Activated CD4-positive, alpha-beta memory T cell treated with anti-CD3 and anti-CD28 coated beads, Interleukin-2, amount 10 ng/mL, durations not matched to agents 7 days and 5 days (primary cell): ENCODE results near the gene LEMD3. TPM values are rescaled to one million over a fixed set of nuclear protein-coding genes. Genes with fewer than 3 reads are reported as not detected.

Experiments used
- CTCF ChIA-PET: fragments of 350-600 bp; sonication (Branson Sonifier 250); formaldehyde crosslinking; loops from one replicate; lab custom pipeline; 2021; ENCODE audit warnings: antibody characterized with exemption, inconsistent platforms; lab: Charles Lee
- POLR2A ChIA-PET: fragments of 350-600 bp; sonication (Branson Sonifier 250); formaldehyde crosslinking; loops from one replicate; lab custom pipeline; 2021; ENCODE audit warnings: antibody characterized with exemption; lab: Charles Lee
- DNase-seq: peaks from one replicate; pipeline ENCODE4 v3.0.0-alpha.2; 2020
- H3K27ac Mint-ChIP-seq: one replicate; pipeline ENCODE4 v1.8.0; 2021; ENCODE audit warnings: mild to moderate bottlenecking, mixed read lengths
- H3K27me3 Mint-ChIP-seq: one replicate; pipeline ENCODE4 v1.8.0; 2021; ENCODE audit warnings: mixed read lengths
- H3K36me3 Mint-ChIP-seq: one replicate; pipeline ENCODE4 v1.8.0; 2021; ENCODE audit warnings: low read depth, mixed read lengths
- H3K4me1 Mint-ChIP-seq: one replicate; pipeline ENCODE4 v1.8.0; 2021; ENCODE audit warnings: mixed read lengths
- H3K4me3 Mint-ChIP-seq: one replicate; pipeline ENCODE4 v1.8.0; 2021; ENCODE audit warnings: mild to moderate bottlenecking, mixed read lengths
- H3K9me3 Mint-ChIP-seq: one replicate; pipeline ENCODE4 v1.8.0; 2021; ENCODE audit warnings: mixed read lengths
- total RNA-seq, 2 experiments: library from RNA; stranded (reverse); gene quantifications; one replicate each; pipeline ENCODE4 v1.2.3, GENCODE V29; 2021

The LEMD3 gene
- total RNA-seq, 2 experiments from 2014 or later, result 32.0 to 35.4 TPM

DNA sequence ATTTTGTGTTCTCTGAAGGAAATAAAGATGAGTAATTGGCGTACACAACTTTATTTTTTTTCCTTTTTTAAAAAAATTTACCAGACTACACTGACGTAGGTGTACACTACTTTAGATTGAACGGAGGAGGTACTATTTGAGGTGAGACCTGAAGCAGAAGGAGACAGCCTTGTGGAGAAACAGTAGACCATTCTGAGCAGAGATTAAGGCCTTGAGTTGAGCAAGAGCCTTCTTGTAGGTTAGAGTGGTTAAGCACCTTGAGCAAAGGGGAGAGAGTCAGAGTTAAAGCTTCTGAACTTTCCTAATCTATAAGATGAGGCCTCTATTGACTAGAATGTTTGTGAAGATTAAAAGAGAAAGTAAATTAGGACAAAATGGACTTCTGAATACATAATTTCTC lies 2.5 kb downstream of the LEMD3 start:
- H3K27me3 Mint-ChIP-seq, result peaks cover 1% of the 10 kb centered on the region
- DNase-seq, result no peak
- CTCF ChIA-PET, result interaction anchor here (1.5 to 5.0 kb wide), 4 partner anchors 11 to 60 kb away, joined by 5 to 39 read pairs (median 9); no protein-coding TSS in a partner anchor
- no peak overlapping the region for H3K27ac Mint-ChIP-seq
- H3K36me3 Mint-ChIP-seq, result peaks cover 28% of the 10 kb centered on the region
- peak overlapping the region; percentile 73 for H3K4me3 Mint-ChIP-seq
- H3K9me3 Mint-ChIP-seq, result no peaks in the 10 kb centered on the region
- peaks cover 38% of the 10 kb centered on the region for H3K4me1 Mint-ChIP-seq
- POLR2A ChIA-PET, result interaction anchor here (1.4 to 4.0 kb wide), 3 partner anchors 11 to 38 kb away, joined by 3 to 60 read pairs (median 4); no protein-coding TSS in a partner anchor

DNA sequence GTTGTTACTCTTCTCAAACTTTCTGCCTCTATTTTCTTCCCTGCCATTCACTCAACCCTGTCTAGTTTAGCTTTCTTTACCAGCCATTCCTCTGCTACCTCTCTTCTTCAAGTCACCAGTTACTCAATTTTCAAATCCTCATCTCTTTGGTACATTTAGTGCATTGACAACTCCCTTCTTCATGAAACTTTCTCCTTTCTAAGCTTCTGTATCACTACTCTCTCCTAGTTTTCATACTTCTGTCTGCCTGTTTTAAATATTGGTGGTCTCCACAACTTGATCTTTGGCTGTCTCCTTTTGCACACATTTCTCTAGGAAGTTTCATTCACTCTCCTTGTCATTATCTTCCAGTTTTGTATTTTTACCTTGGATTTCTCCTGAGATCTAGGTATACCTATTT lies 6.0 kb downstream of the LEMD3 start:
- DNase-seq, result no peak
- H3K4me3 Mint-ChIP-seq, result no peak overlapping the region
- H3K4me1 Mint-ChIP-seq, result peaks cover 27% of the 10 kb centered on the region
- ChIA-PET CTCF (no interaction called here), POLR2A (no interaction called here)
- H3K27ac Mint-ChIP-seq, result no peak overlapping the region
- H3K9me3 Mint-ChIP-seq, result no peaks in the 10 kb centered on the region
- H3K36me3 Mint-ChIP-seq, result peaks cover 26% of the 10 kb centered on the region
- H3K27me3 Mint-ChIP-seq, result no peaks in the 10 kb centered on the region

DNA sequence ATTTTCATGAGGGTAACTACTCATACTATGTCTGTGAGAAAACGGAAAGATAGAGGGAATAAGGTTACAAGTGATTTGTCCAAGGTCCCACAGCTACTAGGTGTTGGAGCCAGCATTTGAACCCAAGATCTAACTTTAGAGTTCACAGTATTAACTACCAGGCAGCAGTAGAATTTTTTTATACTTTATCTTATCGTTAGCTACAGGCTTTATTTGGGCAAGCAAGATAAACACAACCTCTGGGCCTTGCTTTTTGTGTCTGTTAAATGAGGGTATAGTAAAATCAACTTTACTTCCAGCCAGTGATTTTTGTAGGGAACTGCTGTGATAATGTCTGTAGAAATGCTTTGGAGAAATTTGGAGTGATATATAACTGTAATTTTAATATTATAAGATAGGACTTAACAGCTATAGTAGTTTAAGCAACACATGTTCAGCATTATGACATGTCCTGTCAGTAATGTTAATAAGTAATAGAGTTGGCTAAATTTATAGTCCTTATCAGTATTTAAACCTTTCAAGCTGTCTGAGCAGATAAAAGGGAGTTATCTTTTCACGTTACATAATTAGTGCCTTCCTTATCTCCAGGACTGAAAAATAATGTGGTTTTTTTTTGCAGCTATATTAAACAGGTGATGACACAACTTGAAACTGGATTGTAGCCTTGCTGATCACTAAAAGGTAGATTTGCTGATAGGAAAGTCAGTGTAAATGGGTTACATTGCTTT lies 12.8 kb downstream of the LEMD3 start:
- H3K4me3 Mint-ChIP-seq, result no peak overlapping the region
- no peaks in the 10 kb centered on the region for H3K9me3 Mint-ChIP-seq
- CTCF ChIA-PET, result interaction anchor here (1.3 to 2.2 kb wide), 4 partner anchors 10 to 50 kb away, joined by 5 read pairs; partner anchors contain the start of gene LEMD3
- no peaks in the 10 kb centered on the region for H3K27me3 Mint-ChIP-seq
- POLR2A ChIA-PET, result interaction anchor here (0.8 to 9.8 kb wide), 2 partner anchors 12 to 26 kb away, joined by 3 to 60 read pairs; partner anchors contain the start of gene LEMD3
- H3K36me3 Mint-ChIP-seq, result peaks cover 37% of the 10 kb centered on the region
- H3K4me1 Mint-ChIP-seq, result peaks cover 44% of the 10 kb centered on the region
- no peak for DNase-seq
- H3K27ac Mint-ChIP-seq, result no peak overlapping the region

DNA sequence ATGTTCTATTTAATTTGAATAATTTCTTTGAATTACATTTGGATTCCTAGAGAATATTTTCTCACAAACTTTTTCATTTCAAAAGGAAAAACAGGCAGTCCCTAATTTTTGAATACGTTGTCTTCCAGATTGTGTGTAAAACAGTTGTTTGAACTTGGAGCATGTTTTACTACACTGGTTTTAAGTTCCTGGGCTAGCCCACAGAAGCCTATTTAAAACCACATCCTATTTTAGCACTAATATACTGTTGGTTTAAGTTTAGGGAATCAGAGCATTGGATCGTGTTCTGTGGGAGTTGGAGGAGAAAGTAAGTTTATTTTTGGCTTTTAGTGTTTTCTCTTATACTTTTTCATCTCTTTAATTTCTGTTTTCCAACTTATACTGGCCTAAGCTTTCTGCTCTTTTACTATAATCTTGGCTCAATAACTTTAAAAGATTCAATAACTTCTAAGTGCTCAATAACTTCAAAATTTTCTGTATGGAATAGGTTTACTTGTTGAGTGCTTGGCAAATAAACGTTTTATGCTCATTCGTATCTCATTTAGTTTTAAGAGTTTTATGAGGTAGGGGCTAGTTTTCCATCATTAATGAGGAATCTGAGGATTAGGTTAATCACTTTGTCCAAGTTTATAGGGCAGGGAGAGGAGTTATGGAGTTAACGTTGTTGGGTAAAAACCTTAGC lies 14.9 kb downstream of the LEMD3 start:
- Mint-ChIP-seq H3K9me3 (no peaks in the 10 kb centered on the region), H3K4me3 (no peak overlapping the region), H3K27me3 (no peaks in the 10 kb centered on the region), H3K4me1 (peaks cover 60% of the 10 kb centered on the region), H3K36me3 (peaks cover 54% of the 10 kb centered on the region), H3K27ac (no peak overlapping the region)
- DNase-seq, result no peak
- CTCF ChIA-PET, result no interaction called here
- POLR2A ChIA-PET, result interaction anchor here (9.8 kb wide), 1 partner anchor 15 kb away, joined by 60 read pairs; the partner anchor contains the start of gene LEMD3

DNA sequence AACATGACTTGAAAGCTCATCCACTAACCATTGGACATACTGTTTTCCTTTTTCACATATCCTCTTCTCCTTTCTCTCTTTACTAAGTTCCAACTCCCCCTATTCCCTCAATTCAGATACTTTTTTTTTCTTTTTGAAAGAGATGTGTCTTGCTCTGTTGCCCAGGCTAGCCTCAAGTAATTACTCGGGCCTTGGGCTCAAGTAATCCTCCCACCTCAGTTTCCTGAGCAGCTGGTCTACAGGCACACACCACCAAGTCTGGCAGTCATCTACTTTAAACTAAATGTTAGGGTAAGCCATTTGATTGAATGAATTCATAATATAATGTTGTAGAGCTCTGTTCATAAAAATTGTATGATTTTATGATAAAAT lies 15.5 kb downstream of the LEMD3 start:
- CTCF ChIA-PET, result no interaction called here
- POLR2A ChIA-PET, result interaction anchor here (9.8 kb wide), 1 partner anchor 15 kb away, joined by 60 read pairs; the partner anchor contains the start of gene LEMD3
- H3K9me3 Mint-ChIP-seq, result no peaks in the 10 kb centered on the region
- no peak for DNase-seq
- peaks cover 56% of the 10 kb centered on the region for H3K36me3 Mint-ChIP-seq
- no peak overlapping the region for H3K4me3 Mint-ChIP-seq
- H3K27ac Mint-ChIP-seq, result no peak overlapping the region
- peaks cover 62% of the 10 kb centered on the region for H3K4me1 Mint-ChIP-seq
- no peaks in the 10 kb centered on the region for H3K27me3 Mint-ChIP-seq

DNA sequence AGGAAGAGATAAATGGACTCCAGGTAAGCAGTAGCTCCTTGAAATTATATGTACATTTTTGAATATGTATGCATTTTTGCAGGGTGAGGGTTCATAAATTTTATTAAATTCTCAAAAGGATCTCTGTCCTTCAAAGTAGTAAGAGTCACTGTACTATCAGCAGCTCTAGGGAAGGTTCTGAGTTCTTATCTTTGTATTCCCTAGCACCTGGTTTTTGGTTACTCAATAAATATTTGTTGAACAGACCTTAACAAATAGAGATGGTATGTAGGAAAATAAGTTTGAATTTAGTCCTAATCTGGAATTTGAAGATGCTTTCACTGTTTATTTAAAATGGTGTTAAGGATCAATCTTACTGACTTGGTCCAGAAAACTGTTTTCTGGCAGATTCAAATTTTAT lies 18.3 kb downstream of the LEMD3 start:
- DNase-seq, result no peak
- ChIA-PET CTCF (interaction anchor here (1.4 kb wide), 1 partner anchor 45 kb away, joined by 3 read pairs; no protein-coding TSS in a partner anchor), POLR2A (interaction anchor here (1.2 kb wide), 1 partner anchor 18 kb away, joined by 3 read pairs; the partner anchor contains the start of gene LEMD3)
- peaks cover 59% of the 10 kb centered on the region for H3K36me3 Mint-ChIP-seq
- H3K4me3 Mint-ChIP-seq, result no peak overlapping the region
- H3K27ac Mint-ChIP-seq, result no peak overlapping the region
- H3K9me3 Mint-ChIP-seq, result no peaks in the 10 kb centered on the region
- H3K4me1 Mint-ChIP-seq, result peaks cover 48% of the 10 kb centered on the region
- no peaks in the 10 kb centered on the region for H3K27me3 Mint-ChIP-seq

DNA sequence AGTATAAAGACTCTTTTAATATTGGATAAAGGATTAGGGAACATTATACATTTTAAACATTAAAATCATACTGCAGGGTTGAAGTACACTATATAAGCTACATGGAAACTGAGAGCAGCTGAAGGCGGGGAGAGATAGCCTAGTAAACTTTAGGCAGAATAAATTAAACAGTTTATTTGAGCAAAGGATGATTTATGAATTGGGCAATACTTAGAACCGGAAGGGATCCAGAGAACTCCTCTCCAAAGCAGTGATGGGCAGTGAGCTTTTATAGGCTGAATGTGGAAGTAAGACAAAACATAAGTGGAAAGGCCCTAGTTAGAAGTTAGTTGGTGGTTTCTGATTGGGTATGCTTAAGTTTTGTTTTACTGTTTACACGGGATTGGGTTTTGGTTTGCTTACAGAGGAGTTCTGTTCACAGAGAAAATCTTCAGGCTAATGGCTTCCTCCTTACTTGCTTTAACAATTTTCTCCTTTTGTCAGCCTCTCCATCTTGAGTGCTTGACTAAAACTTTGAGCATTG lies 18.9 kb downstream of the LEMD3 start:
- Mint-ChIP-seq H3K27ac (peak overlapping the region; percentile 18), H3K9me3 (no peaks in the 10 kb centered on the region), H3K4me3 (no peak overlapping the region), H3K27me3 (no peaks in the 10 kb centered on the region), H3K36me3 (peaks cover 61% of the 10 kb centered on the region), H3K4me1 (peaks cover 50% of the 10 kb centered on the region)
- DNase-seq, result no peak
- ChIA-PET CTCF (interaction anchor here (1.4 kb wide), 1 partner anchor 44 kb away, joined by 3 read pairs; no protein-coding TSS in a partner anchor), POLR2A (interaction anchor here (1.2 kb wide), 1 partner anchor 19 kb away, joined by 3 read pairs; the partner anchor contains the start of gene LEMD3)

DNA sequence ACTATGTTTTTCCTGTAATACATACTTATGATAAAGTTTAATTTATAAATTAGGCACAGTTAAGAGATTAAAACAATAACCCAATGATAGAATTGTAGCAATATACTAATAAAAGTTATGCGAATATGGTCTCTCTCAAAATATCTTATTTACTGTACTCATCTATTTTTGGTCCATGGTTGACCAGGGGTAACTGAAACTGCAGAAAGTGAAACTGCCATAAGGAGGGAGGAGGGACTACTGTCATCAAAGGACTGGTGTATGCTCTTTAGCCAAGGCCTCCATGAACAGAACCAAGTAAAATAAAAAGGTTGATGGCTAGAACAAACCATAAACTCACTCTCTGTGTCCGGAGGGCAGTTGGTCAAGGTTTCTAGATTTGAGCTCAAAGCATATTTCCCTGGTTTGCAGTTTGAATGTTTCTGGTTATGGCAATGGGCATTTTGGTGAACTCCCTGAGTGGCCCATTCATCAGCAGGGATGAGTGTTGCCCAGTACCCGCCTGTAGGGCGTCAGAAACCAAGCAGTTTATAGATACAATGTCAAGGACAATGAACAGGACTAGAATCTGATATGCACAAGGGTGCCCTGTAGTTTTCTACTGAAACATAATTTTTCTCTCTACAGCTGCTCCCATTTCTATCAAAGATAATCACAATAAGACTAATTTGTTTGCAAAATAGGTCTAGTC lies 19.8 kb downstream of the LEMD3 start:
- H3K27ac Mint-ChIP-seq, result no peak overlapping the region
- no peak overlapping the region for H3K4me3 Mint-ChIP-seq
- ChIA-PET POLR2A (no interaction called here), CTCF (no interaction called here)
- no peaks in the 10 kb centered on the region for H3K27me3 Mint-ChIP-seq
- DNase-seq, result no peak
- peaks cover 59% of the 10 kb centered on the region for H3K36me3 Mint-ChIP-seq
- H3K4me1 Mint-ChIP-seq, result peaks cover 45% of the 10 kb centered on the region
- H3K9me3 Mint-ChIP-seq, result peaks cover 2% of the 10 kb centered on the region

DNA sequence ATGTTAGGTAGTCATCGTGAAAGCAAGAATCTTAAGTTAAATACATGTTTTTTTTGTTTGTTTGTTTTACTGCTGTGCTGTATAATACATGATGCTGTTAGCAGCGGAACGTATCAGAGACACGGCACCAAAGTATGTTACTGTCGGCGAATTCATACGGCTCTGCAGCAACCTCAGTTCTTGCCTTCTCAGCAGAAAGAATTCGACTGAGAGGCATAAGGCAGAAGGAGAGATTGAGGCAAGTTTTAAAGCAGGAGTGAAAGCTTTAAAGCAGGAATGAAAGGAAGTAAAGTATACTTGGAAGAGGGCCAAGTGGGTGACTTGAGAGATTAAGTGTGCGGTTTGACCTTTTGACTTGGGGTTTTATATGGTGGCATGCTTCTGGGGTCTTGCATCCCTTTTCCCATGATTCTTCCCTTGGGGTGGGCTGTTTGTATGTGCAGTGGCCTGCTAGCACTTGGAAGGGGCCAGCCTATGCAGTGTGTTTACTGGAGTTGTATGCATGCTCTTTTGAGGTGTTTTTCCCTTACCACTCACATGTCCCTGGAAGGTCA lies 23.7 kb downstream of the LEMD3 start:
- ChIA-PET CTCF (no interaction called here), POLR2A (interaction anchor here (1.0 to 4.4 kb wide), 2 partner anchors 23 to 24 kb away, joined by 3 to 32 read pairs; partner anchors contain the start of gene LEMD3)
- peaks cover 59% of the 10 kb centered on the region for H3K4me1 Mint-ChIP-seq
- no peak overlapping the region for H3K27ac Mint-ChIP-seq
- peaks cover 63% of the 10 kb centered on the region for H3K36me3 Mint-ChIP-seq
- no peak overlapping the region for H3K4me3 Mint-ChIP-seq
- H3K27me3 Mint-ChIP-seq, result no peaks in the 10 kb centered on the region
- no peak for DNase-seq
- H3K9me3 Mint-ChIP-seq, result peaks cover 26% of the 10 kb centered on the region

DNA sequence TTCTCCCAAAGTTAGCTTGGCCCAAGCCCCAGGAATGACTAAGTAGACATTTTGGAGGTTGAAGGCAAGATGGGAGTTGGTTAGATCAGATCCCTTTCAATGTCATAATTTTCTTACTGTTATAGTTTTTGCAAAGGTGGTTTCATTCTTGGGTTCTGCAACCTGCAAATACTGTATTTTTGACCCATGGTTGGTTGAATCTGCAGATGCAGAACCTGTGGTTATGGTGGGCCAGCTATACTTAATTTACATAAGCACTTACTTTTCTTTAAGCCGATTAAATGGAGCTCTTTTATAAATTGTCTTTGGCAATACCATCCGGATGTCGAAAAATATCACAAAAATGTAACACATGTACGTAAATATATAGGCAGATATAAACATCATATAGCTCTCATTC lies 25.6 kb downstream of the LEMD3 start:
- Mint-ChIP-seq H3K4me3 (no peak overlapping the region), H3K27me3 (no peaks in the 10 kb centered on the region), H3K4me1 (peaks cover 49% of the 10 kb centered on the region), H3K27ac (no peak overlapping the region), H3K36me3 (peaks cover 60% of the 10 kb centered on the region), H3K9me3 (peaks cover 26% of the 10 kb centered on the region)
- no peak for DNase-seq
- POLR2A ChIA-PET, result interaction anchor here (4.4 kb wide), 1 partner anchor 25 kb away, joined by 32 read pairs; the partner anchor contains the start of gene LEMD3
- CTCF ChIA-PET, result interaction anchor here (1.2 to 1.6 kb wide), 3 partner anchors 13 to 505 kb away, joined by 3 to 5 read pairs (median 3); no protein-coding TSS in a partner anchor

DNA sequence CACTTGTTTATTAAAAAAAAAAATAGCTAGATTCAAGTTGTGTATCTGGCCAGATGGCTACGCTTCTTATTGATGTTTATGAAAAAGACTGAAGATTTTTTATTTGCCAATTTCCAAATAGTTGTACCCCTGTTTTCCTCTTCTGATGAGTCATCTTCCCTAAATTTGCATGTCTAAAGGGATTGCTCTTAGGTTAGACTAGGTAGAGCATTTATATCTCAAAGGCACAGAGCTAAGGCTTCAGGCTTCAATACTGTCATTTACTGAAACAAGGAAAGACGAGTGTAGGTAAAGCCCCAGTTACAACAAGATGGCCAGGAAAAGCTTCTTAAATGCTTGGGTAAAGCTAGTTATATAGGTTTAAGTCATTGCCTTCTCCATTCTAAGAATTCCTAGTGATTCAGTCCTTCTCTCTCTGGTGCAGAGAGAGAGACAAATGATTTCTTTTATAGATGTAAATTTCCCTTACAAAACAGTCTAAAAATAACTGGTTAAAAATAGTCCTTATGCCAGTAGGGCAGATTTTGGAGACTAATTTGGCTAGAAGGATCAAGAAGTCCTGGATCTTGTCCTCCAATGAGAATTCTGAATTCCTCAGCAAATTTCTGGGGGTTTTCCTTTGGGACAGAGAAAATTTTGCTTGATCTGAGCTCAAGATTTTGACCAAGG lies 26.1 kb downstream of the LEMD3 start:
- POLR2A ChIA-PET, result interaction anchor here (2.1 to 4.4 kb wide), 2 partner anchors 14 to 26 kb away, joined by 11 to 32 read pairs; partner anchors contain the start of gene LEMD3
- H3K36me3 Mint-ChIP-seq, result peaks cover 61% of the 10 kb centered on the region

More for the DNA sequence above, 26.1 kb downstream of the LEMD3 start:
- no peak overlapping the region for H3K27ac Mint-ChIP-seq
- DNase-seq, result no peak
- peaks cover 53% of the 10 kb centered on the region for H3K4me1 Mint-ChIP-seq
- H3K27me3 Mint-ChIP-seq, result no peaks in the 10 kb centered on the region
- no peak overlapping the region for H3K4me3 Mint-ChIP-seq
- peaks cover 29% of the 10 kb centered on the region for H3K9me3 Mint-ChIP-seq
- CTCF ChIA-PET, result interaction anchor here (0.6 to 1.6 kb wide), 6 partner anchors 14 to 506 kb away, joined by 3 to 6 read pairs (median 4); no protein-coding TSS in a partner anchor
